ENCODE results near the gene MITF.

MITF gene

DNA sequence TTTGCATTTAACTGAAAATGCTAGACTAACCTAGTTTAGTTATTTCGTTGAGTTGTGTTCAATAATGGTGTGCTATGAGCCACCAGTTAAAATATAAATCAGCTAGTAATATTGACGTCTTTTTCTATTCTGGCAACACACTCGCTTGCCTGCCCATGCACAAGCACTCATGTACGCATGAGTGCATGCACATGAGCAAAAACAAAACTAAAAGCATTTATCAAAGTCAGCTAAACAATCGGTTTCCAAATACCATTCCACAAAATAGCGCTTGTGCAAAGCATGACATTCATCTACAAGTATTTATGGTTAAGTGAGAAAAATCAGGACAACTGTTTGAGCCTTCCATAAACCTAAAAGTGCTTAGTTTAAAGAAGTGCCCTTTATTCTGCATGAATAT lies 247.2 kb downstream of the MITF start:
- no peaks in the 10 kb centered on the region for H3K36me3 ChIP-seq (ENCODE audit: control insufficient read depth, insufficient read depth, low read length)
- no peaks in the 10 kb centered on the region for H3K9me3 ChIP-seq (ENCODE audit: control insufficient read depth, low read length)
- no peak overlapping the region for H3K4me3 ChIP-seq (ENCODE audit: low read length)
- no peaks in the 10 kb centered on the region for H3K4me1 ChIP-seq (ENCODE audit: control insufficient read depth, insufficient read depth, low read length)
- no peak overlapping the region for H3K9ac ChIP-seq (ENCODE audit: low read length)
- no peaks in the 10 kb centered on the region for H3K27me3 ChIP-seq (ENCODE audit: control insufficient read depth, insufficient read depth, low read length)

DNA sequence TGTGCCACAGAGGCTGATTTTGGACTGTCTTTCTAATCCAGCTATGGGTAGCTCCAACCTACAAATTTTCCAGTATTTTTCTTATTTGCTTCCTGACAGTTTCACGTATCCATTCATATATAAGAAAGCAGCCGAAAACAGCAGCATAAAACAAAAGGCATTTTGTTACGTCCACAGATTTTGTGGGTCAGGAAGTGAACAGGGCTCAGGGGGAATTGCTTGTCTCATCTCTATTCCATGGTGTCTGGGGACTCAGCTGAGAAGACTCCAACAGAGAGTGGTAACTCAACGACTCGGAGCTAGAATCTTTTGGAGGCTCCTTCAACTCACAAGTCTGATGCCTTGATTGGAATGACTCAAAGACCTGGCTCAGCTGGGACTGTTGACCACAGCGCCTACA lies 248.6 kb downstream of the MITF start:
- Histone ChIP-seq H3K36me3 (ENCODE audit: control insufficient read depth, insufficient read depth, low read length) (no peaks in the 10 kb centered on the region), H3K9ac (ENCODE audit: low read length) (no peak overlapping the region), H3K4me1 (ENCODE audit: control insufficient read depth, insufficient read depth, low read length) (no peaks in the 10 kb centered on the region), H3K9me3 (ENCODE audit: control insufficient read depth, low read length) (no peaks in the 10 kb centered on the region), H3K4me3 (ENCODE audit: low read length) (no peak overlapping the region), H3K27me3 (ENCODE audit: control insufficient read depth, insufficient read depth, low read length) (no peaks in the 10 kb centered on the region)

DNA sequence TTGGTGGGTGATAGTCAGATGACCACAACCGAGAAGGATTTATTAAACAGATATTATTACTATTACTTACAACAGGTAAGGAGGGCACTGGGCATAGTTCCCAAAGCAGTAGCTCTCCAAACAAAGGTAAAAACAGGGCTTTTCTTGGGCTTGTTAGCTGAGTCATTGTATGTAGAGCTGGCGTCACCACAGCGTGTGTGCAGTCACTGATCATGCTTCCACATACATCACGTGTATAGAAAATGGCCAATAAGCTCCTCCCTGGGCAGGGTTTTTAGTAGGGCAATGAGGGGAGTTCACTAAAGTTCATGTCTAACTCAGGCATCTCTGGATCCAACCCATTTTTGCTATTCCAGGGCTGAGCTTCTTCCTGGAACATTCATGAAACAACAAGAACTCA lies 254.5 kb downstream of the MITF start:
- Histone ChIP-seq H3K9me3 (ENCODE audit: control insufficient read depth, low read length) (no peaks in the 10 kb centered on the region), H3K9ac (ENCODE audit: low read length) (no peak overlapping the region), H3K4me1 (ENCODE audit: control insufficient read depth, insufficient read depth, low read length) (no peaks in the 10 kb centered on the region), H3K36me3 (ENCODE audit: control insufficient read depth, insufficient read depth, low read length) (no peaks in the 10 kb centered on the region), H3K27me3 (ENCODE audit: control insufficient read depth, insufficient read depth, low read length) (no peaks in the 10 kb centered on the region), H3K4me3 (ENCODE audit: low read length) (no peak overlapping the region)

DNA sequence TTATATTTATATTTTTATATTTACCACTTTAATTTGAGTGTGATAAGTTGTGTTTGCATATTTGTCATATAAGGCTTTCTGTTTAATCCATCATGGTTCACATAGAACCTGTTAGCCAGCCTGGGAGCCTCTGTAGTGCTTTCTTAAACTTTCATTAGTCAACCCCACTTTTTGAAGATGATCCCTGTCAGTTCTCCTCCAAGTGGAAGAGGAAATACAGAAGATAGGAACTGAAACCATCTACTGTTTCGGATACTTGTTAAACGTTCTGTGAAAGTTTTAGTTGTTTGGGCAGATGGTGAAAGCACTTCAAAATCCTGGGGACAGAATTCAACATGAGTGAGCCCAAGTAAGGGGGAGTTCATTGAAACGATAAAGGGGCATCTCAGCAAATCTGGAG lies 255.7 kb downstream of the MITF start:
- Histone ChIP-seq H3K9ac (ENCODE audit: low read length) (no peak overlapping the region), H3K4me1 (ENCODE audit: control insufficient read depth, insufficient read depth, low read length) (no peaks in the 10 kb centered on the region), H3K4me3 (ENCODE audit: low read length) (no peak overlapping the region)

DNA sequence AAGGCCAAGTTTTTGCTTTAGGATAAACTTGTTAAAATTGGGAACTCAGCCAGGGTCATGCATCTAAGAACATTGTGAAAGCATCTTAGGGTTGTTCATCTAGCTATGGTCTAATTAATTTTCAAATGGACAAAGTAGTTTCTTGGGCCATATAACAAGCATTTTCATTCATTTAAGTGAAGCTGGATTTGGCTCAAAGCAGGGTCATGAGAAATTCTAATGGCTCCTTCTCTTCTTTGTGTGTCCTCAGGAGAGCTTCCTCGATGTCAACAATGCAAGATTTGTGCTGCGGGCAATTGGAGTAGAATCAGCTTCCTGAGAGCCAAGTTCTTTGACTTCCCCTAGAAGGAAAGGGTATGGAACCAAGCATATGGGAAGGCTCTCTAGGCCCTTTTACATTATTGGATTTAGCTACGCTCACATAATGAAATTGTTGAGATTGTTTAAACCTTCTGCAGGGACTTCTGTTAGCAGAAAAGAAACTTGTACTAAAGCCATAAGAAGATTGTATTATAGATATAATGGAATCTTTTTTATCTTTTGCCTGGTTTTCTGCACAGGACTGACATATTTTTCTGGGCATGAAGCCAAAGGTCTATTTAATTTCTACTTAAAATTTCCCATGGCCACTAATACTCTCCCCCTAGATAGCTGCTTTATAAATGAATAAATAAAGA lies 258.5 kb downstream of the MITF start:
- H3K9me3 ChIP-seq (ENCODE audit: control insufficient read depth, low read length), result no peaks in the 10 kb centered on the region
- H3K4me3 ChIP-seq (ENCODE audit: low read length), result no peak overlapping the region
- H3K9ac ChIP-seq (ENCODE audit: low read length), result no peak overlapping the region

More for the DNA sequence above, 255.7 kb downstream of the MITF start:
- Histone ChIP-seq H3K27me3 (ENCODE audit: control insufficient read depth, insufficient read depth, low read length) (no peaks in the 10 kb centered on the region), H3K9me3 (ENCODE audit: control insufficient read depth, low read length) (no peaks in the 10 kb centered on the region), H3K36me3 (ENCODE audit: control insufficient read depth, insufficient read depth, low read length) (no peaks in the 10 kb centered on the region)

DNA sequence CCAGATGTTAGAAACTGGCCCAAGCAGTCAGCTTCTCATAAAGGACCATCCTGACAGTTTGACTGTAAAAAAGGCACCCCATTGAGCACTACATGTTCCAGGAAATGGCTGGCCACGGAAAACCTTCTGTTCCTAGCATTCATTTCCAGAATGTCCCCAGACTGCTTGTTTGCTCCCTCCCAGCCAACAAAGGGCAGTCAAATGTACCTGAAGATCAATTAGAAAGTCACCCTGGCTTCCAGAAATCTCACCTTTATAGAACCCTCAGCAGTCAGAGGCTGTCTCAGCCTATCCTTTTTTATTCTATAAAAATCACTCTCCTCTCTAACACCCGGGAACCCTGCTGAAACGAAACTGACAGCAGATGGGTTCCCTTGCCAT lies 259.5 kb downstream of the MITF start:
- H3K36me3 ChIP-seq (ENCODE audit: control insufficient read depth, insufficient read depth, low read length), result no peaks in the 10 kb centered on the region
- no peaks in the 10 kb centered on the region for H3K4me1 ChIP-seq (ENCODE audit: control insufficient read depth, insufficient read depth, low read length)
- H3K4me3 ChIP-seq (ENCODE audit: low read length), result no peak overlapping the region
- H3K27me3 ChIP-seq (ENCODE audit: control insufficient read depth, insufficient read depth, low read length), result no peaks in the 10 kb centered on the region
- no peaks in the 10 kb centered on the region for H3K9me3 ChIP-seq (ENCODE audit: control insufficient read depth, low read length)
- no peak overlapping the region for H3K9ac ChIP-seq (ENCODE audit: low read length)

More for the DNA sequence above, 258.5 kb downstream of the MITF start:
- H3K36me3 ChIP-seq (ENCODE audit: control insufficient read depth, insufficient read depth, low read length), result no peaks in the 10 kb centered on the region
- H3K27me3 ChIP-seq (ENCODE audit: control insufficient read depth, insufficient read depth, low read length), result no peaks in the 10 kb centered on the region
- H3K4me1 ChIP-seq (ENCODE audit: control insufficient read depth, insufficient read depth, low read length), result no peaks in the 10 kb centered on the region

DNA sequence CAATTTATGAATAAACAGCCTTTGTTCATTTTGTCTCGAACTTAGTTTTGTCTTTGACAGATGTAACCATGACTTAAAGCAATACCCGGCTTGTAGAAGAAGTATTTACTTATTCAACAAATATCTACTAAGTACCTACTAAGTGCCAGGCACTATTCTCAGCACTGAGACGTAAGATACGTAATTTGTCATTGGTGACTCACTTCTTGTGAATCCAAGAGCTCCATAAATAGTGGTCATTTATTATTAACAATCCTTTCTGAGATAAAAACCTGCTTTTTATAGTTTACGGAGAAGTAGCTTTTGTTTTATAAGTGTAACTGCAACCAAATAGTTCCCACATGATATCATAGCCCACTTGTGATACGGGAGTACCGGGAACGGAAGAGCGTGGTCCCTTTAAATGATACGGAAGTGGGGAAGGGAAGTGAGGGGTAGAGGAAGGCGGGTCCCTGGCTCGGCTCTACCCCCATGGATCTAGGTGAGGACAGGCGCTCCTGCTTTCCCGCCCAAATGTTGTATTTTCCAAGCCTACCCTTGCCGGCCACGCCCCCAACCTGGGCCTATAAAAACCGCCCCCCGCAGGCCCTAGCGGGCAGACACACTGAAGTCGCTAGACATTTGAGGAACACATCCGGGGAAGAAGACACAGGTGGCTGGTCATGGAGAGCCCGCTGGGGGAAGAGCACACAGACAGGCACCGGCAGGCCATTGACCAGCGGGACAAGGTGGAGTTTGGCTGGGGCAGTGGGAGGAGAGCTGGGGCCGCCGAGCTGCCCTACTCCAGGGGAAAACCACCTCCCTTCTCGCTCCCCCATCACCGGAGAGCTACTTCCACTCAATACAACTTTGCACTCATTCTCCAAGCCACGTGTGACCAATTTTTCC lies 260.1 kb downstream of the MITF start, which contains the start of gene SAMMSON:
TSS of gene SAMMSON (plus strand) at position 594 of the 888 bp plus-strand sequence.
- Histone ChIP-seq H3K9me3 (ENCODE audit: control insufficient read depth, low read length) (no peaks in the 10 kb centered on the region), H3K4me3 (ENCODE audit: low read length) (no peak within 1 kb of the TSS), H3K9ac (ENCODE audit: low read length) (no peak within 1 kb of the TSS), H3K4me1 (ENCODE audit: control insufficient read depth, insufficient read depth, low read length) (no peaks in the 10 kb centered on the region), H3K27me3 (ENCODE audit: control insufficient read depth, insufficient read depth, low read length) (no peaks in the 10 kb centered on the region), H3K36me3 (ENCODE audit: control insufficient read depth, insufficient read depth, low read length) (no peaks in the 10 kb centered on the region)

DNA sequence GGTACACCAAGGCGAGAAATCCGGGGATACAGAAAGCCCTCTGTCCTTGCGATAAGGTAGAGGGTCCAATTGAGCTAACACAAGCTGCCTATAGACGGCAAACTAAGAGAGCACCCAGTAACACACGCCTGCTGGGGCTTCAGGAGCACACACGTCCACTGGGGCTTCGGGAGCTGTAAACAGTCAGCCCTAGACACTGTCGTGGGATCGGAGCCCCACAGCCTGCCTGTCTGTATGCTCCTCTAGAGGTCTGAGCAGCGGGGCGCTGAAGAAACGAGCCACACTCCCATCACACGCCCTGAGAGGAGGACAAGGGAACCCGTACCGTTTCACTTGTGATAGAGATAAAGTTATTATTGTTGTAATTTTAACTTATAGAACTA lies 260.8 kb downstream of the MITF start:
- no peak overlapping the region for H3K9ac ChIP-seq (ENCODE audit: low read length)
- H3K4me3 ChIP-seq (ENCODE audit: low read length), result no peak overlapping the region
- no peaks in the 10 kb centered on the region for H3K4me1 ChIP-seq (ENCODE audit: control insufficient read depth, insufficient read depth, low read length)
- no peaks in the 10 kb centered on the region for H3K36me3 ChIP-seq (ENCODE audit: control insufficient read depth, insufficient read depth, low read length)
- H3K27me3 ChIP-seq (ENCODE audit: control insufficient read depth, insufficient read depth, low read length), result no peaks in the 10 kb centered on the region
- no peaks in the 10 kb centered on the region for H3K9me3 ChIP-seq (ENCODE audit: control insufficient read depth, low read length)

DNA sequence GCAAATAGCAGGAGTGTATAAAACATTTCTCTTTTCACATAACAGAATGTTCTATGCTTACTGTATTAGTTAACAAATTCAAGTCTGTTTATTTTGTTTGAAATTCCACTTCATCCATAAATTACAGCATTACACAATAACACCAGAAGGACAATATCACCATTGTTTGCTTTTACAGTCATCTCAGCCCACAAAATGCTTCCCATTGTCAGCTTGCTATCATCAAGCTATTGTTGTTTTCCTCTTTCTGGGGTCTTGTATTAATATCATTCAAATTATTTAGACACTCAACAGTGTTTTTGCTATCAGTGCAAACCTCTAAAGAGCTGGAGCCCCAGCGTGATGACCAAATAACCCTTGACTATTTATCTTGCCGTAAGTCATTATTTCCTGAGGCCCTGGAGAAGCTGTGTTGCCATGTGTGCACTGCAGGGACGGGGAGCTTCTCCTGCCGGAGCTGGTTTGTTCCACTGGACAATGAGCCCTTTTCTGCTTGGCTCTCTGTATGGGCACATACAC lies 261.4 kb downstream of the MITF start:
- H3K4me1 ChIP-seq (ENCODE audit: control insufficient read depth, insufficient read depth, low read length), result no peaks in the 10 kb centered on the region
- H3K9ac ChIP-seq (ENCODE audit: low read length), result no peak overlapping the region
- no peak overlapping the region for H3K4me3 ChIP-seq (ENCODE audit: low read length)
- H3K27me3 ChIP-seq (ENCODE audit: control insufficient read depth, insufficient read depth, low read length), result no peaks in the 10 kb centered on the region
- no peaks in the 10 kb centered on the region for H3K9me3 ChIP-seq (ENCODE audit: control insufficient read depth, low read length)
- H3K36me3 ChIP-seq (ENCODE audit: control insufficient read depth, insufficient read depth, low read length), result no peaks in the 10 kb centered on the region

DNA sequence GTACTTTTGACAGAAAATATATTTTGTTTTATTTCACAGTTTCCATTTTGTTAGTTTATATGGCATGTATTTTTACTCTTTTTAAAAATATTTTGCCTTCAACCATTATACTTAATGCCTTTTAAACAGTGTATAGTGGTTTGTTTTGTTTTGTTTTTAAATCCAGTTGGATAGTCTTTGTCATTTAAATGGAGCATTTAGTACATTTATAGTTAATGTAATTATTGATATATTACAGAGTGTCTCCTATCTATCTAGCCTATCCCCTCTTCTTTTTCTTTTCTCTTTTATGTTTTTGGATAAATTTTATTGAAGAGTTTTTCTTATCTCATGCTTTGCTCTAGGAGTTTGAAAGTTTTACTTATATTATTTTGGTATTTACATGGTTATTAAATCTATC lies 263.9 kb downstream of the MITF start:
- Histone ChIP-seq H3K4me3 (ENCODE audit: low read length) (no peak overlapping the region), H3K36me3 (ENCODE audit: control insufficient read depth, insufficient read depth, low read length) (no peaks in the 10 kb centered on the region), H3K9me3 (ENCODE audit: control insufficient read depth, low read length) (no peaks in the 10 kb centered on the region), H3K27me3 (ENCODE audit: control insufficient read depth, insufficient read depth, low read length) (no peaks in the 10 kb centered on the region), H3K4me1 (ENCODE audit: control insufficient read depth, insufficient read depth, low read length) (no peaks in the 10 kb centered on the region), H3K9ac (ENCODE audit: low read length) (no peak overlapping the region)

DNA sequence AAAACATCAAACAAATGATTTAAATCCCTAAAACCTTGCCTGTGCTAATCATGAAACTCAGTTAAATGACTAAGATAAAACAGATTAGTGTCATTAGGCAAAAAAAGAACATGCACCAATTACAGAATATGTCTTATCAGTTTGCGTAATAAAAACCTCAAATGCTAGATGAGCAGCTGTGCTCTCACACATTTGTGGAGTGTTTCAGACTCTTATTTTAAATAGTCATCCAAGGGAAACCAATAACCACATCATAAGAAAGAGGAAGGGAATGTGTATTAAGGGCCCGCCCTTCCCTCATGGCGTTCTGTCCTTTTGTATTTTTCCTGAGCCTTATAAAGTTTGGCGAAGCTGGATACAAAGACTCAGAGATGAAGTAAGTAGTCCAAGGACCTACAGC lies 266.8 kb downstream of the MITF start:
- Histone ChIP-seq H3K4me1 (ENCODE audit: control insufficient read depth, insufficient read depth, low read length) (no peaks in the 10 kb centered on the region), H3K9me3 (ENCODE audit: control insufficient read depth, low read length) (no peaks in the 10 kb centered on the region), H3K4me3 (ENCODE audit: low read length) (no peak overlapping the region), H3K27me3 (ENCODE audit: control insufficient read depth, insufficient read depth, low read length) (no peaks in the 10 kb centered on the region), H3K36me3 (ENCODE audit: control insufficient read depth, insufficient read depth, low read length) (no peaks in the 10 kb centered on the region), H3K9ac (ENCODE audit: low read length) (no peak overlapping the region)

DNA sequence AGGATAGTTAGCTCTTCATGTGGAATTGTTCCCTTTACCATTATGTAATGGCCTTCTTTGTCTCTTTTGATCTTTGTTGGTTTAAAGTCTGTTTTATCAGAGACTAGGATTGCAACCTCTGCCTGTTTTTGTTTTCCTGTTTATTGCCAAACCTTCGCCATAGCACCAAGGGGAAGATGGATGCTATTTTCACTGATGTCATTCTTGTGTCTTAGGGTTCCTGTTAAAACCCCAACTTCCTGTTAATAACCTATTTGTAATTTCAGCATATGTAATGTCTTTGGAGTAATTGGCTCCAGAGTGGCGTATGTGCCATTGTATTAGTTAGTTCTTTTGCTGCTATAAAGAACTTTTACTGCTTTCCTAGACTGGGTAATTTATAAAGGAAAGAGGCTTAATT lies 271.1 kb downstream of the MITF start:
- no peaks in the 10 kb centered on the region for H3K4me1 ChIP-seq (ENCODE audit: control insufficient read depth, insufficient read depth, low read length)

More for the DNA sequence above, 271.1 kb downstream of the MITF start:
- Histone ChIP-seq H3K9me3 (ENCODE audit: control insufficient read depth, low read length) (no peaks in the 10 kb centered on the region), H3K27me3 (ENCODE audit: control insufficient read depth, insufficient read depth, low read length) (no peaks in the 10 kb centered on the region), H3K9ac (ENCODE audit: low read length) (no peak overlapping the region), H3K36me3 (ENCODE audit: control insufficient read depth, insufficient read depth, low read length) (no peaks in the 10 kb centered on the region), H3K4me3 (ENCODE audit: low read length) (no peak overlapping the region)
